HepG2 (cell line): ENCODE results near the gene MOGAT3. TPM values are rescaled to one million over a fixed set of nuclear protein-coding genes. Genes with fewer than 3 reads are reported as not detected.

Experiments used
- ATAC-seq: fragments of 200-7000 bp; cut with Tn5 transposase; 3 replicates; pipeline ENCODE4 v1.9.1; 2020; ENCODE audit warnings: mild to moderate bottlenecking, moderate library complexity
- BruUV-seq: library from RNA; stranded (reverse); fragments of 400-500 nt; replicated peaks from 2 replicates; lab custom pipeline; 2021; lab: Mats Ljungman, UMichigan
- CTCF ChIA-PET: fragments of 300-600 bp; formaldehyde crosslinking; extraction: SDS; loops from one replicate; lab custom pipeline; 2021; ENCODE audit warnings: low total read pairs, inconsistent platforms, low intra/inter-chr PET ratio; lab: Yijun Ruan, JAX
- POLR2A ChIA-PET: fragments of 350-600 bp; sonication (Branson Sonifier 250); formaldehyde crosslinking; loops from one replicate; lab custom pipeline; 2020; ENCODE audit warnings: antibody characterized with exemption, inconsistent platforms; lab: Yijun Ruan, JAX
- DNase-seq: peaks from one replicate; pipeline ENCODE4 v3.0.0-alpha.2; 2015; ENCODE audit warnings: low spot score
- FAIRE-seq: peaks from 3 replicates; lab custom pipeline; 2011; peaks lifted over from hg19 to GRCh38; lab: Jason Lieb, UNC
- H2AFZ ChIP-seq: one replicate; pipeline ENCODE4 v1.6.1; 2011; ENCODE audit warnings: low read length, inconsistent platforms
- H3K27ac ChIP-seq: fragments of 300-600 bp; 3 replicates; pipeline ENCODE4 v1.8.0; 2011; ENCODE audit warnings: mixed run types, mild to moderate bottlenecking, mixed read lengths, low read length, inconsistent platforms; ENCODE audit not compliant: insufficient read depth; ENCODE audit errors: extremely low read length
- H3K27me3 ChIP-seq, 2 experiments: fragments of 200-600 bp in 1 of 2; 2 replicates in 1 of 2; 3 replicates in 1 of 2; pipeline versions ENCODE4 v1.6.0 to v1.8.0; 2011; ENCODE audit warnings: low read length in 2 of 2, mild to moderate bottlenecking in 2 of 2, moderate library complexity in 2 of 2, inconsistent platforms in 1 of 2; ENCODE audit not compliant: insufficient read depth in 2 of 2, control insufficient read depth in 1 of 2
- H3K36me3 ChIP-seq, 2 experiments: fragments of 200-600 bp in 1 of 2; replicated peaks in 1 of 2; 2 replicates in 1 of 2; 3 replicates in 1 of 2; pipeline versions ENCODE4 v1.5.1 to v1.8.0; 2011; ENCODE audit warnings: low read length in 2 of 2, inconsistent platforms in 1 of 2; ENCODE audit not compliant: insufficient read depth in 2 of 2, control insufficient read depth in 1 of 2
- H3K4me1 ChIP-seq: 2 replicates; pipeline ENCODE4 v1.5.1; 2012; ENCODE audit warnings: low read length, inconsistent platforms; ENCODE audit not compliant: insufficient read depth
- H3K4me2 ChIP-seq: 2 replicates; pipeline ENCODE4 v1.6.0; 2011; ENCODE audit warnings: low read depth, low read length, inconsistent platforms
- H3K4me3 ChIP-seq, 3 experiments: fragments of 200-600 bp in 1 of 3; sonication (generic), shearing (Covaris generic) in 1 of 3; replicated peaks in 1 of 3; 2 replicates each; pipeline ENCODE4 v1.5.1; 2011 to 2016; ENCODE audit warnings: low read length in 3 of 3, inconsistent platforms in 2 of 3, low read depth in 2 of 3, mild to moderate bottlenecking in 2 of 3, control low read depth in 1 of 3, mixed read lengths in 1 of 3; ENCODE audit not compliant: insufficient read depth in 1 of 3
- H3K79me2 ChIP-seq: one replicate; pipeline ENCODE4 v1.6.1; 2011; ENCODE audit warnings: low read length, inconsistent platforms; ENCODE audit not compliant: insufficient read depth
- H3K9ac ChIP-seq: 2 replicates; pipeline ENCODE4 v1.6.0; 2011; ENCODE audit warnings: mild to moderate bottlenecking, low read depth, low read length, inconsistent platforms; ENCODE audit not compliant: insufficient read depth
- H3K9me3 ChIP-seq: 2 replicates; pipeline ENCODE4 v1.5.1; 2012; ENCODE audit warnings: mild to moderate bottlenecking, low read length
- H4K20me1 ChIP-seq: 2 replicates; pipeline ENCODE4 v1.6.0; 2011; ENCODE audit warnings: inconsistent platforms, mild to moderate bottlenecking, low read length, moderate library complexity; ENCODE audit not compliant: insufficient read depth
- AKAP8 ChIP-seq: sonication (generic); formaldehyde crosslinking; IDR thresholded peaks from 2 replicates; pipeline ENCODE4 v1.5.1; 2020; ENCODE audit warnings: mild to moderate bottlenecking, missing genetic modification reagents
- HES4 ChIP-seq: sonication (generic); formaldehyde crosslinking; IDR thresholded peaks from 2 replicates; pipeline ENCODE4 v1.9.0; 2021; ENCODE audit warnings: mild to moderate bottlenecking, missing genetic modification reagents, borderline replicate concordance
- ISL2 ChIP-seq: sonication (generic); formaldehyde crosslinking; IDR thresholded peaks from 2 replicates; pipeline ENCODE4 v1.5.0; 2020; ENCODE audit warnings: missing genetic modification reagents
- KLF11 ChIP-seq: IDR thresholded peaks from 2 replicates; pipeline ENCODE4 v1.6.1; 2016; ENCODE audit warnings: missing compliant biosample characterization
- MXD4 ChIP-seq: IDR thresholded peaks from 2 replicates; pipeline ENCODE4 v1.6.1; 2016; ENCODE audit warnings: mild to moderate bottlenecking, missing biosample characterization, missing genetic modification reagents
- RFX1 ChIP-seq: fragments of 450-650 bp; IDR thresholded peaks from 2 replicates; pipeline ENCODE4 v1.6.1; 2017
- TEAD2 ChIP-seq: sonication (generic); formaldehyde crosslinking; IDR thresholded peaks from 2 replicates; pipeline ENCODE4 v1.9.0; 2021; ENCODE audit warnings: missing genetic modification reagents
- ZNF564 ChIP-seq: sonication (generic); formaldehyde crosslinking; IDR thresholded peaks from 2 replicates; pipeline ENCODE4 v1.8.1; 2023; ENCODE audit warnings: mild to moderate bottlenecking, missing genetic modification reagents
- ZNF670 ChIP-seq: sonication (generic); formaldehyde crosslinking; IDR thresholded peaks from 2 replicates; pipeline ENCODE4 v1.8.0; 2022; ENCODE audit warnings: mild to moderate bottlenecking, missing genetic modification reagents, borderline replicate concordance
- ZSCAN22 ChIP-seq: sonication (generic); formaldehyde crosslinking; IDR thresholded peaks from 2 replicates; pipeline ENCODE4 v1.4.0; 2020; ENCODE audit warnings: mild to moderate bottlenecking, missing genetic modification reagents
- WGBS: methylation state at CpG from one replicate; pipeline ENCODE4 v1.1.6; 2017; ENCODE audit warnings: low lambda C conversion rate; 5-methylcytosine and 5-hydroxymethylcytosine counted together
- in situ Hi-C: cut with HindIII; loops from 2 replicates; pipeline ENCODE4 v1.10.0; 2017; ENCODE audit warnings: low pct_unique_long_range_greater_than_20kb; ENCODE audit not compliant: extremely low pct_ligation_motif_present
- intact Hi-C: fragments of 100-400 bp; cut with micrococcal nuclease; formaldehyde crosslinking; loops from one replicate; pipeline ENCODE4 v1.10.0; 2022; ENCODE audit not compliant: unreplicated experiment
- polyA plus RNA-seq, 8 experiments: library from polyadenylated mRNA; depleted of rRNA in 3 of 8; stranded (reverse) in 7 of 8; unstranded in 1 of 8; fragments of >200 nt; fragmentation: Illumina TruSeq in 4 of 8; extraction: Trizol in 4 of 8; gene quantifications; 2 replicates each; pipeline versions ENCODE4 v1.2.1 to v1.2.3, GENCODE V29; 2011 to 2016; ENCODE audit warnings: low read depth in 4 of 8, missing spikeins in 1 of 8, mixed read lengths in 1 of 8; ENCODE audit not compliant: insufficient read depth in 1 of 8
- total RNA-seq, 5 experiments: library from RNA; depleted of rRNA; stranded (reverse); fragments of >200 nt; fragmentation: Illumina TruSeq; extraction: Trizol; gene quantifications; 2 replicates each; pipeline ENCODE4 v1.2.3, GENCODE V29; 2016; ENCODE audit warnings: low read depth in 1 of 5
- TF ChIP-seq, protein P1 (sequence below): sonication (generic); formaldehyde crosslinking; IDR thresholded peaks from 2 replicates; pipeline ENCODE4 v1.4.0; 2020; ENCODE audit warnings: mild to moderate bottlenecking, low read depth, missing genetic modification reagents

Gene MOGAT3
- total and polyA plus RNA-seq, 2 of the 13 experiments (the other 11 are each of a cell fraction or from before 2014, with no cell fraction given), result 22.5 to 30.5 TPM

DNA sequence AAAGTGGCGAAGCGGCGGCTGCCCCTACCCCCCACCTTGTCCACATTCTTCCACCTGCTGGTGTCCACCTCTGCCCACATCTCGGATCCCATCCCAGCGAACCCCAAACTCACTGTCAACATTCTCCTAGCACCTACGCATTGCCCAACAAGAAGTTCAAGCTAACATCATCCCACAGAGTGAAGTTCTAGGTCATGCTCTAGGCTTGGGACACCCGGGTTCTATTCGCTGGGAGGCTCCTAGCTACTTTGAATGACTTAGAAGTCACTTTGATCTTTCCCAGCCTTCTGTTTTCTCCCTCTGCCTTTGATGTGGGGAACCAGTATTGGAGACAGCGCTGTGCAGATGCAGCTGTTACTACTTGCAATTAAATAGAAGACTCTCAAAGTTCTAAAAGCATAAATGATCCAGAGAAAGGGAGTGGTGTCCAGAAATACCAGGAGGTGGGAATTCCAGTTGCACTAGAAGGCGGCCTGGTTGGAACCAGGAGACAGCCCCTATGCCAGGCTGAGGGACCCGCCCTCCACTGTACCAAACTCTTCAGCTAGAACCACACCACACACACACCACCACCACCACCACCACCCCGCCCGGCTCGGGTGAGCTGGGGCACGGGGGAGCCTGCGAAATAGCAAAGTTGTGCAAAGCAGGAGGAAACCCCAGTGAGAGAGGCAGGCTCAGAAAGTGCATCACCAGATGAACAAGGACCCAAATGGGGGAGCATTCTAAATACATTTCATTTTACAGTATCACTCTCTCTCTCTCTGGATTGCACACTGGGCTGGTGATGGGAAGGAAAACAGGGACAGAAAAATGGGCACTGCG is 30.0 kb downstream of the MOGAT3 start:
- Histone ChIP-seq H3K79me2 (no peaks in the 10 kb centered on the region), H4K20me1 (no peaks in the 10 kb centered on the region), H3K4me2 (no peak overlapping the region)
- ATAC-seq, result no peak
- intact Hi-C loops, result no loop called here
- no peak for TF ChIP-seq ZNF670 (CRISPR knock-in tag)
- no peak for TF ChIP-seq ZNF564
- TF ChIP-seq KLF11 (CRISPR knock-in tag), result no peak
- no peak for TF ChIP-seq HES4 (CRISPR knock-in tag)
- TF ChIP-seq ZSCAN22, result no peak
- TF ChIP-seq AKAP8 (CRISPR knock-in tag), result no peak
- no peak for TF ChIP-seq TEAD2 (CRISPR knock-in tag)
- TF ChIP-seq RFX1, result no peak
- no peak for TF ChIP-seq ISL2 (CRISPR knock-in tag)
- TF ChIP-seq MXD4, result no peak
- TF ChIP-seq, protein P1, sequence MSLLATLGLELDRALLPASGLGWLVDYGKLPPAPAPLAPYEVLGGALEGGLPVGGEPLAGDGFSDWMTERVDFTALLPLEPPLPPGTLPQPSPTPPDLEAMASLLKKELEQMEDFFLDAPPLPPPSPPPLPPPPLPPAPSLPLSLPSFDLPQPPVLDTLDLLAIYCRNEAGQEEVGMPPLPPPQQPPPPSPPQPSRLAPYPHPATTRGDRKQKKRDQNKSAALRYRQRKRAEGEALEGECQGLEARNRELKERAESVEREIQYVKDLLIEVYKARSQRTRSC, result no peak
- TF ChIP-seq, all 625 proteins: peak for 0
- H3K27me3 ChIP-seq, result peaks cover 15 to 80% of the 10 kb centered on the region in 2 experiments
- POLR2A ChIA-PET, result no interaction called here
- peaks cover 51% of the 10 kb centered on the region for H3K4me1 ChIP-seq
- CTCF ChIA-PET, result interaction anchor here (1.4 to 2.7 kb wide), 3 partner anchors 21 to 76 kb away, joined by 4 to 14 read pairs (median 7); no protein-coding TSS in a partner anchor
- 4% methylated on average over 14 of the region's 17 CpGs for WGBS
- no peak for FAIRE-seq
- DNase-seq, result no peak
- no peak overlapping the region for H3K4me3 ChIP-seq
- no TSS peak for BruUV-seq
- in situ Hi-C loops, result no loop called here
- H2AFZ ChIP-seq, result no peak overlapping the region
- H3K9ac ChIP-seq, result no peak overlapping the region
- no peaks in the 10 kb centered on the region for H3K9me3 ChIP-seq
- H3K27ac ChIP-seq, result no peak overlapping the region
- no peaks in the 10 kb centered on the region for H3K36me3 ChIP-seq
